ENCODE measurements around the gene CAMK1G. TPM values are rescaled to one million over a fixed set of nuclear protein-coding genes. Genes with fewer than 3 reads are reported as not detected.

The CAMK1G gene
- total RNA-seq (not detected in 2 replicates), polyA plus RNA-seq (not detected in 2 replicates), polyA minus RNA-seq (not detected in 2 replicates)
- not detected for total RNA-seq (2013)

GRCh38 chr1:209583408-209583807 lies at the start of gene CAMK1G:
Gene CAMK1G, plus strand, starts transcription at chr1:209583714. Its CDS starts 11,270 bp downstream, at chr1:209594984.
- Histone ChIP-seq H2AFZ (ENCODE audit: insufficient read depth, low read depth, low read length, poor library complexity, severe bottlenecking) (no peak within 1 kb of the TSS), H3K79me2 (ENCODE audit: control insufficient read depth, insufficient read depth, low read length) (no peaks in the 10 kb centered on the region), H3K4me2 (replicated peaks; ENCODE audit: low read depth, low read length, poor library complexity, severe bottlenecking) (no peak within 1 kb of the TSS), H3K9ac (ENCODE audit: low read length) (no peak within 1 kb of the TSS), H3K27ac (ENCODE audit: low read length in 2 of 2) (no peak within 1 kb of the TSS), H3K36me3 (replicated peaks in 1 of 2; ENCODE audit: control extremely low read depth in 1 of 2, control insufficient read depth in 1 of 2, extremely low read depth in 1 of 2, insufficient read depth in 2 of 2, low read length in 1 of 2) (no peaks in the 10 kb centered on the region), H3K4me1 (ENCODE audit: control insufficient read depth in 2 of 2, insufficient read depth in 2 of 2, low read length in 2 of 2) (no peaks in the 10 kb centered on the region), H3K27me3 (replicated peaks in 1 of 4; ENCODE audit: control extremely low read depth in 1 of 4, control insufficient read depth in 3 of 4, insufficient read depth in 4 of 4, low read length in 3 of 4) (peaks cover 0 to 25% (median 19%) of the 10 kb centered on the region in 4 experiments), H4K20me1 (ENCODE audit: control insufficient read depth, insufficient read depth, low read length, poor library complexity, severe bottlenecking) (no peaks in the 10 kb centered on the region), H3K9me3 (ENCODE audit: control extremely low read depth in 1 of 3, control insufficient read depth in 2 of 3, insufficient read depth in 1 of 3, low read length in 2 of 3) (no peaks in the 10 kb centered on the region), H3K4me3 (ENCODE audit: control extremely low read depth in 1 of 5, extremely low read depth in 1 of 5, insufficient read depth in 1 of 5, low read depth in 2 of 5, low read length in 4 of 5) (no peak within 1 kb of the TSS)
- H3K4me1 Mint-ChIP-seq = no peaks in the 10 kb centered on the region
- CTCF ChIA-PET = interaction anchor here (1.3 to 2.2 kb wide), 3 partner anchors 10 to 17 kb away, joined by 4 to 9 read pairs (median 4); no protein-coding TSS in a partner anchor
- POLR2A ChIA-PET = no interaction called here
- intact Hi-C loops (cut with micrococcal nuclease) = no loop called here
- no peak within 1 kb of the TSS for H3K27ac Mint-ChIP-seq
- TF ChIP-seq CTCF (IDR thresholded peaks at IDR 0.05) (no peak), EZH2 (IDR thresholded peaks at IDR 0.05; ENCODE audit: borderline replicate concordance, insufficient read depth, low read depth, low read length, poor library complexity, severe bottlenecking) (no peak)
- DNase-seq = no peak
- peaks cover 21% of the 10 kb centered on the region for H3K27me3 Mint-ChIP-seq
- 0% methylated on average over 1 of the region's 6 CpGs for WGBS (ENCODE audit: insufficient coverage)
- ATAC-seq (ENCODE audit: low read depth) = no peak
- no peak within 1 kb of the TSS for H3K4me3 Mint-ChIP-seq
- H3K9me3 Mint-ChIP-seq (ENCODE audit: insufficient read depth) = no peaks in the 10 kb centered on the region

- Mint-ChIP-seq H3K27ac (no peak overlapping the region), H3K27me3 (peaks cover 49% of the 10 kb centered on the region), H3K4me1 (no peaks in the 10 kb centered on the region), H3K9me3 (ENCODE audit: insufficient read depth) (no peaks in the 10 kb centered on the region), H3K4me3 (no peak overlapping the region)
- Histone ChIP-seq H3K4me1 (ENCODE audit: control insufficient read depth in 2 of 2, insufficient read depth in 2 of 2, low read length in 2 of 2) (no peaks in the 10 kb centered on the region), H3K9ac (ENCODE audit: low read length) (no peak overlapping the region), H3K4me2 (replicated peaks; ENCODE audit: low read depth, low read length, poor library complexity, severe bottlenecking) (no peak overlapping the region), H4K20me1 (ENCODE audit: control insufficient read depth, insufficient read depth, low read length, poor library complexity, severe bottlenecking) (no peaks in the 10 kb centered on the region), H3K4me3 (ENCODE audit: control extremely low read depth in 1 of 5, extremely low read depth in 1 of 5, insufficient read depth in 1 of 5, low read depth in 2 of 5, low read length in 4 of 5) (no peak overlapping the region), H3K79me2 (ENCODE audit: control insufficient read depth, insufficient read depth, low read length) (no peaks in the 10 kb centered on the region), H3K27ac (ENCODE audit: low read length in 2 of 2) (no peak overlapping the region), H2AFZ (ENCODE audit: insufficient read depth, low read depth, low read length, poor library complexity, severe bottlenecking) (no peak overlapping the region), H3K27me3 (replicated peaks in 1 of 4; ENCODE audit: control extremely low read depth in 1 of 4, control insufficient read depth in 3 of 4, insufficient read depth in 4 of 4, low read length in 3 of 4) (peaks cover 0 to 17% (median 3%) of the 10 kb centered on the region in 4 experiments), H3K9me3 (ENCODE audit: control extremely low read depth in 1 of 3, control insufficient read depth in 2 of 3, insufficient read depth in 1 of 3, low read length in 2 of 3) (no peaks in the 10 kb centered on the region), H3K36me3 (replicated peaks in 1 of 2; ENCODE audit: control extremely low read depth in 1 of 2, control insufficient read depth in 1 of 2, extremely low read depth in 1 of 2, insufficient read depth in 2 of 2, low read length in 1 of 2) (no peaks in the 10 kb centered on the region)
- TF ChIP-seq CTCF (IDR thresholded peaks at IDR 0.05) = no peak
- TF ChIP-seq EZH2 (IDR thresholded peaks at IDR 0.05; ENCODE audit: borderline replicate concordance, insufficient read depth, low read depth, low read length, poor library complexity, severe bottlenecking) = no peak
- WGBS (ENCODE audit: insufficient coverage) = 64% methylated on average over 6 of the region's 8 CpGs
- intact Hi-C loops (cut with micrococcal nuclease) = no loop called here
- ChIA-PET POLR2A (no interaction called here), CTCF (no interaction called here)
- ATAC-seq (ENCODE audit: low read depth) = no peak
- no peak for DNase-seq
Measured at GRCh38 chr1:209534496-209535250, 48.8 kb upstream of the CAMK1G start.
